K562 (cell line): ENCODE results near the gene PNPLA8. TPM values are rescaled to one million over a fixed set of nuclear protein-coding genes. Genes with fewer than 3 reads are reported as not detected.

Source experiments
- ATAC-seq: fragments of 200-7000 bp; cut with Tn5 transposase; 3 replicates; pipeline ENCODE4 v1.9.1; 2020; ENCODE audit warnings: moderate library complexity
- BruUV-seq: library from RNA; stranded (reverse); fragments of 400-500 nt; replicated peaks from 2 replicates; lab custom pipeline; 2021; lab: Mats Ljungman, UMichigan
- CTCF ChIA-PET: fragments of 300-600 bp; formaldehyde crosslinking; extraction: SDS; loops from one replicate; lab custom pipeline; 2021; ENCODE audit warnings: low intra/inter-chr PET ratio; lab: Yijun Ruan, JAX
- POLR2A ChIA-PET: fragments of 300-600, 350-650 bp; sonication (Branson Sonifier 250); formaldehyde crosslinking; extraction: SDS; loops from one replicate; lab custom pipeline; 2021; ENCODE audit warnings: antibody characterized with exemption, inconsistent platforms; lab: Yijun Ruan, JAX
- DNase-seq, 4 experiments: peaks; one replicate each; pipeline versions ENCODE4 v3.0.0 to v3.0.0-alpha.2; 2011 to 2018; ENCODE audit warnings: low spot score in 3 of 4, mixed read lengths in 3 of 4; ENCODE audit errors: extremely low read depth in 1 of 4
- FAIRE-seq: peaks from 2 replicates; lab custom pipeline; 2011; peaks lifted over from hg19 to GRCh38; lab: Jason Lieb, UNC
- H2AFZ ChIP-seq: 2 replicates; pipeline ENCODE4 v1.6.0; 2011; ENCODE audit warnings: low read depth, low read length, control low read depth, inconsistent platforms
- H3K27ac ChIP-seq: fragments of 200-600 bp; 3 replicates; pipeline ENCODE4 v1.8.0; 2011; ENCODE audit warnings: low read depth, mild to moderate bottlenecking, control low read depth, inconsistent platforms, low read length, moderate library complexity, mixed read lengths; ENCODE audit errors: extremely low read depth
- H3K27me3 ChIP-seq, 2 experiments: fragments of 300-600 bp in 1 of 2; 2 replicates in 1 of 2; 3 replicates in 1 of 2; pipeline versions ENCODE4 v1.6.0 to v1.8.0; 2011; ENCODE audit warnings: inconsistent platforms in 2 of 2, low read length in 2 of 2, mild to moderate bottlenecking in 1 of 2, mixed read lengths in 1 of 2, moderate library complexity in 1 of 2; ENCODE audit not compliant: control insufficient read depth in 2 of 2, insufficient read depth in 2 of 2
- H3K36me3 ChIP-seq: fragments of 300-600 bp; 3 replicates; pipeline ENCODE4 v1.8.0; 2011; ENCODE audit warnings: mild to moderate bottlenecking, low read length, inconsistent platforms; ENCODE audit not compliant: control insufficient read depth, insufficient read depth
- H3K4me1 ChIP-seq, 2 experiments: fragments of 200-600 bp in 1 of 2; replicated peaks in 1 of 2; 2 replicates in 1 of 2; 3 replicates in 1 of 2; pipeline versions ENCODE4 v1.5.1 to v1.8.0; 2011; ENCODE audit warnings: inconsistent platforms in 2 of 2, low read length in 2 of 2, mild to moderate bottlenecking in 1 of 2, mixed read lengths in 1 of 2, moderate library complexity in 1 of 2; ENCODE audit not compliant: control insufficient read depth in 2 of 2, insufficient read depth in 2 of 2
- H3K4me2 ChIP-seq: 2 replicates; pipeline ENCODE4 v1.6.1; 2011; ENCODE audit warnings: low read length, control low read depth, inconsistent platforms, mixed read lengths; ENCODE audit not compliant: insufficient read depth
- H3K4me3 ChIP-seq: fragments of 200-600 bp; sonication (generic), shearing (Covaris generic); 2 replicates; pipeline ENCODE4 v1.5.1; 2016; ENCODE audit warnings: control low read depth, inconsistent platforms
- H3K79me2 ChIP-seq: fragments of 200-600 bp; 3 replicates; pipeline ENCODE4 v1.8.0; 2011; ENCODE audit warnings: low read length, inconsistent platforms; ENCODE audit not compliant: control insufficient read depth, insufficient read depth
- H3K9ac ChIP-seq, 2 experiments: 2 replicates each; pipeline versions ENCODE4 v1.6.0 to v1.6.1; 2011; ENCODE audit warnings: low read depth in 2 of 2, low read length in 2 of 2, control low read depth in 1 of 2, inconsistent platforms in 1 of 2, mild to moderate bottlenecking in 1 of 2, mixed read lengths in 1 of 2; ENCODE audit not compliant: insufficient read depth in 1 of 2
- H3K9me1 ChIP-seq: one replicate; pipeline ENCODE4 v1.6.0; 2011; ENCODE audit warnings: inconsistent platforms, mild to moderate bottlenecking, low read length, moderate library complexity; ENCODE audit not compliant: control insufficient read depth, insufficient read depth
- H3K9me3 ChIP-seq: replicated peaks from 2 replicates; pipeline ENCODE4 v1.5.1; 2011; ENCODE audit warnings: low read depth, low read length, inconsistent platforms; ENCODE audit not compliant: control insufficient read depth, insufficient read depth
- H4K20me1 ChIP-seq: replicated peaks from 2 replicates; pipeline ENCODE4 v1.6.1; 2011; ENCODE audit warnings: low read length, inconsistent platforms, mixed read lengths; ENCODE audit not compliant: control insufficient read depth, insufficient read depth
- EHMT2 ChIP-seq: fragments of 450-650 bp; IDR thresholded peaks from 2 replicates; pipeline ENCODE4 v1.6.1; 2018; ENCODE audit warnings: antibody characterized with exemption
- JUN ChIP-seq, 2 experiments: sonication (generic) in 1 of 2; formaldehyde crosslinking in 1 of 2; IDR thresholded peaks; 2 replicates each; pipeline versions ENCODE4 v1.6.1 to v1.8.0; 2012 to 2022; ENCODE audit warnings: borderline replicate concordance in 2 of 2, mild to moderate bottlenecking in 2 of 2, improper control_type of control experiment in 1 of 2, low read depth in 1 of 2, low read length in 1 of 2, missing genetic modification reagents in 1 of 2
- NFIX ChIP-seq: fragments of 250-450 bp; sonication (Bioruptor Pico); IDR thresholded peaks from 2 replicates; pipeline ENCODE4 v1.4.0; 2020; ENCODE audit warnings: low read depth, mild to moderate bottlenecking, moderate library complexity
- RFX1 ChIP-seq: fragments of 450-650 bp; IDR thresholded peaks from 2 replicates; pipeline ENCODE4 v1.6.1; 2016; ENCODE audit warnings: mild to moderate bottlenecking, moderate library complexity
- RFX7 ChIP-seq: fragments of 250-450 bp; sonication (Bioruptor Pico); IDR thresholded peaks from 2 replicates; pipeline ENCODE4 v1.5.1; 2021; ENCODE audit warnings: mild to moderate bottlenecking
- TBL1XR1 ChIP-seq, 2 experiments: IDR thresholded peaks; 2 replicates each; pipeline ENCODE4 v1.6.1; 2012; ENCODE audit warnings: improper control_type of control experiment in 2 of 2, low read length in 2 of 2, mild to moderate bottlenecking in 1 of 2
- WGBS: fragments of 100-300 bp; shearing (Covaris generic); methylation state at CpG from one replicate; pipeline ENCODE4 v1.1.6; 2016; ENCODE audit warnings: low coverage, mixed read lengths; ENCODE audit not compliant: insufficient coverage; ENCODE audit errors: missing lambda C conversion rate; 5-methylcytosine and 5-hydroxymethylcytosine counted together
- in situ Hi-C: fragments of 300-500 bp; cut with MboI; formaldehyde crosslinking; loops from 4 replicates; pipeline ENCODE4 v1.15.0; 2018; ENCODE audit warnings: inconsistent platforms, mixed read lengths
- intact Hi-C: fragments of 100-400 bp; cut with micrococcal nuclease; formaldehyde crosslinking; loops from 2 replicates; pipeline ENCODE4 v1.14.2; 2022
- polyA plus RNA-seq, 8 experiments: library from polyadenylated mRNA; depleted of rRNA in 4 of 8; stranded (reverse) in 5 of 8; unstranded in 3 of 8; fragments of >200 nt; fragmentation: Nextera tagmentation in 2 of 8; fragmentation: Illumina TruSeq in 1 of 8; extraction: Ambion mirVana in 2 of 8; extraction: Trizol in 1 of 8; gene quantifications; 2 replicates each; pipeline versions ENCODE4 v1.2.1 to v1.2.3, GENCODE V29; 2011 to 2014; ENCODE audit warnings: inconsistent platforms in 1 of 8, missing spikeins in 1 of 8
- total RNA-seq, 7 experiments: library from RNA; depleted of rRNA in 6 of 7; stranded (reverse); fragments of >200 nt in 6 of 7; fragmentation: Illumina TruSeq in 2 of 7; extraction: Trizol in 2 of 7; gene quantifications; 2 replicates each; pipeline versions ENCODE4 v1.2.1 to v1.2.3, GENCODE V29; 2011 to 2021; ENCODE audit warnings: low replicate concordance in 1 of 7
- TF ChIP-seq, protein P1 (sequence below): fragments of 250-450 bp; sonication (Bioruptor Pico); IDR thresholded peaks from 2 replicates; pipeline ENCODE4 v1.4.0; 2020

The PNPLA8 gene
- total and polyA plus RNA-seq, 9 of the 15 experiments (the other 6 are each of a cell fraction or from before 2014, with no cell fraction given) = 12.8 to 27.6 (median 16.3) TPM

DNA sequence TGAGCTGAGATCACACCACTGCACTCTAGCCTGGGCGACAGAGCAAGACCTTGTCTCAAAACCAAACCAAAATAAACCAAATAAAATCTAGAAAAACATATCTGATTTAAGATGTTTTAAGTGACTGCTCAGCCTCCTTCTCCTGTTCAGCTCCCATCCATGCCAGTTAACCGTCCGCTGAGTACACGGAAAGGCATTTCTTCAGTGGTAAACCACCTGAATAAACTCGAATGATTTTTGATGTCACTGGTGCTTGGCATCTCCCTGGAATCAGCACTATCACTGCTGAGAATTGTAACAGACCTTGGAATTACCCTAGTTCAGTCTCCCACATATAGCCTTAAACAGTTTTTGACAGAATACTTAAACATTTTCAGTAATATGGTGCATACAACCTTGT lies 45.6 kb downstream of the PNPLA8 start:
- no peak overlapping the region for H3K27ac ChIP-seq
- in situ Hi-C loops (loop anchor here (10.0 kb wide), 1 partner anchor 306 kb away; no protein-coding TSS in a partner anchor), intact Hi-C loops (no loop called here)
- FAIRE-seq (no peak), DNase-seq (no peak), ATAC-seq (no peak)
- H3K4me3 ChIP-seq = no peak overlapping the region
- no peak overlapping the region for H3K9ac ChIP-seq
- no peaks in the 10 kb centered on the region for H3K9me3 ChIP-seq
- no peaks in the 10 kb centered on the region for H3K9me1 ChIP-seq
- TF ChIP-seq EHMT2 (no peak), JUN (IDR thresholded peaks at IDR 0.05; ENCODE audit: borderline replicate concordance, low read depth, low read length) (no peak), JUN (CRISPR knock-in tag; IDR thresholded peaks at IDR 0.05; ENCODE audit: borderline replicate concordance) (no peak), NFIX (CRISPR knock-in tag) (no peak), RFX7 (CRISPR knock-in tag) (no peak), TBL1XR1 (IDR thresholded peaks at IDR 0.05; ENCODE audit: low read length in 2 of 2) (no peak), RFX1 (no peak)
- TF ChIP-seq, protein P1, sequence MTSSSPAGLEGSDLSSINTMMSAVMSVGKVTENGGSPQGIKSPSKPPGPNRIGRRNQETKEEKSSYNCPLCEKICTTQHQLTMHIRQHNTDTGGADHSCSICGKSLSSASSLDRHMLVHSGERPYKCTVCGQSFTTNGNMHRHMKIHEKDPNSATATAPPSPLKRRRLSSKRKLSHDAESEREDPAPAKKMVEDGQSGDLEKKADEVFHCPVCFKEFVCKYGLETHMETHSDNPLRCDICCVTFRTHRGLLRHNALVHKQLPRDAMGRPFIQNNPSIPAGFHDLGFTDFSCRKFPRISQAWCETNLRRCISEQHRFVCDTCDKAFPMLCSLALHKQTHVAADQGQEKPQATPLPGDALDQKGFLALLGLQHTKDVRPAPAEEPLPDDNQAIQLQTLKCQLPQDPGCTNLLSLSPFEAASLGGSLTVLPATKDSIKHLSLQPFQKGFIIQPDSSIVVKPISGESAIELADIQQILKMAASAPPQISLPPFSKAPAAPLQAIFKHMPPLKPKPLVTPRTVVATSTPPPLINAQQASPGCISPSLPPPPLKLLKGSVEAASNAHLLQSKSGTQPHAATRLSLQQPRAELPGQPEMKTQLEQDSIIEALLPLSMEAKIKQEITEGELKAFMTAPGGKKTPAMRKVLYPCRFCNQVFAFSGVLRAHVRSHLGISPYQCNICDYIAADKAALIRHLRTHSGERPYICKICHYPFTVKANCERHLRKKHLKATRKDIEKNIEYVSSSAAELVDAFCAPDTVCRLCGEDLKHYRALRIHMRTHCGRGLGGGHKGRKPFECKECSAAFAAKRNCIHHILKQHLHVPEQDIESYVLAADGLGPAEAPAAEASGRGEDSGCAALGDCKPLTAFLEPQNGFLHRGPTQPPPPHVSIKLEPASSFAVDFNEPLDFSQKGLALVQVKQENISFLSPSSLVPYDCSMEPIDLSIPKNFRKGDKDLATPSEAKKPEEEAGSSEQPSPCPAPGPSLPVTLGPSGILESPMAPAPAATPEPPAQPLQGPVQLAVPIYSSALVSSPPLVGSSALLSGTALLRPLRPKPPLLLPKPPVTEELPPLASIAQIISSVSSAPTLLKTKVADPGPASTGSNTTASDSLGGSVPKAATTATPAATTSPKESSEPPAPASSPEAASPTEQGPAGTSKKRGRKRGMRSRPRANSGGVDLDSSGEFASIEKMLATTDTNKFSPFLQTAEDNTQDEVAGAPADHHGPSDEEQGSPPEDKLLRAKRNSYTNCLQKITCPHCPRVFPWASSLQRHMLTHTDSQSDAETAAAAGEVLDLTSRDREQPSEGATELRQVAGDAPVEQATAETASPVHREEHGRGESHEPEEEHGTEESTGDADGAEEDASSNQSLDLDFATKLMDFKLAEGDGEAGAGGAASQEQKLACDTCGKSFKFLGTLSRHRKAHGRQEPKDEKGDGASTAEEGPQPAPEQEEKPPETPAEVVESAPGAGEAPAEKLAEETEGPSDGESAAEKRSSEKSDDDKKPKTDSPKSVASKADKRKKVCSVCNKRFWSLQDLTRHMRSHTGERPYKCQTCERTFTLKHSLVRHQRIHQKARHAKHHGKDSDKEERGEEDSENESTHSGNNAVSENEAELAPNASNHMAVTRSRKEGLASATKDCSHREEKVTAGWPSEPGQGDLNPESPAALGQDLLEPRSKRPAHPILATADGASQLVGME (CRISPR knock-in tag) = no peak
- no peak overlapping the region for H2AFZ ChIP-seq
- WGBS = 69% methylated on average over 5 of the region's 5 CpGs
- ChIA-PET POLR2A (interaction anchor here (0.5 to 2.2 kb wide), 4 partner anchors 9 to 120 kb away, joined by 3 to 6 read pairs (median 3); no protein-coding TSS in a partner anchor), CTCF (no interaction called here)
- no peaks in the 10 kb centered on the region for H3K36me3 ChIP-seq
- no peaks in the 10 kb centered on the region for H4K20me1 ChIP-seq
- no peaks in the 10 kb centered on the region for H3K4me1 ChIP-seq
- H3K79me2 ChIP-seq = no peaks in the 10 kb centered on the region
- H3K27me3 ChIP-seq = no peaks in the 10 kb centered on the region
- no TSS peak for BruUV-seq
- H3K4me2 ChIP-seq = no peak overlapping the region
